Stimulated activated naive B cell treated with anti-CD40 and anti-IgM and Interleukin-4, amounts not matched to agents 10 μg/mL and 1 μg/mL and 100 μg/mL, for 72 hours (primary cell): ENCODE measurements around the gene MORN4.

Source experiments
- ATAC-seq, 2 donors: fragments of 150-1000 bp; cut with Tn5 transposase; replicated peaks; 2 replicates each; pipeline ENCODE4 v1.10.0; 2021; ENCODE audit warnings: moderate library complexity in 1 of 2
- DNase-seq: peaks from one replicate; pipeline ENCODE4 v3.0.0; 2021
- H3K27ac Mint-ChIP-seq: one replicate; pipeline ENCODE4 v1.8.0; 2022; ENCODE audit warnings: mild to moderate bottlenecking, mixed read lengths
- H3K27me3 Mint-ChIP-seq, 2 donors: one replicate each; pipeline ENCODE4 v1.8.0; 2022; ENCODE audit warnings: mixed read lengths in 2 of 2
- H3K36me3 Mint-ChIP-seq, 2 donors: one replicate each; pipeline ENCODE4 v1.8.0; 2022; ENCODE audit warnings: mixed read lengths in 2 of 2, mild to moderate bottlenecking in 1 of 2
- H3K4me1 Mint-ChIP-seq, 2 donors: one replicate each; pipeline ENCODE4 v1.8.0; 2022; ENCODE audit warnings: mixed read lengths in 2 of 2, mild to moderate bottlenecking in 1 of 2
- H3K4me3 Mint-ChIP-seq, 2 donors: one replicate each; pipeline ENCODE4 v1.8.0; 2022; ENCODE audit warnings: mild to moderate bottlenecking in 2 of 2, mixed read lengths in 2 of 2, moderate library complexity in 1 of 2
- H3K9me3 Mint-ChIP-seq, 2 donors: one replicate each; pipeline ENCODE4 v1.8.0; 2022; ENCODE audit warnings: mixed read lengths in 2 of 2, mild to moderate bottlenecking in 1 of 2

Gene MORN4

DNA sequence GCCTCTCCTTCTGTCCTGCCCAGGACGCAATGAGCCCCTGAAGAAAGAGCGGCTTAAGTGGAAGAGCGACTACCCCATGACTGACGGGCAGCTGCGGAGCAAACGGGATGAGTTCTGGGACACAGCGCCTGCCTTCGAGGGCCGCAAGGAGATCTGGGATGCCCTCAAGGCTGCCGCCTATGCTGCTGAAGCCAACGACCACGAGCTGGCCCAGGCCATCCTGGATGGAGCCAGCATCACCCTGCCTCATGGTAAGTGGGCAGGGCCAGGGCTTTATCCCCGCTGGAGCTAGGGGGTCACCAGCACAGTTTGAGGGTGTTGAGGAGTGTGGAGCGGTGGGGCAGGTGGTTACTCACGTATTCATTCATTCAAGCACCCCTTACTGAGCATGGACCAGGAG lies 65.4 kb downstream of the MORN4 start:
- H3K4me1 Mint-ChIP-seq, result peaks cover 0 to 2% of the 10 kb centered on the region in 2 donors
- H3K4me3 Mint-ChIP-seq, result no peak overlapping the region
- no peaks in the 10 kb centered on the region for H3K9me3 Mint-ChIP-seq
- ATAC-seq (no peak), DNase-seq (no peak)
- no peak overlapping the region for H3K27ac Mint-ChIP-seq
- peaks cover 0 to 2% of the 10 kb centered on the region in 2 donors for H3K27me3 Mint-ChIP-seq
- no peaks in the 10 kb centered on the region for H3K36me3 Mint-ChIP-seq

DNA sequence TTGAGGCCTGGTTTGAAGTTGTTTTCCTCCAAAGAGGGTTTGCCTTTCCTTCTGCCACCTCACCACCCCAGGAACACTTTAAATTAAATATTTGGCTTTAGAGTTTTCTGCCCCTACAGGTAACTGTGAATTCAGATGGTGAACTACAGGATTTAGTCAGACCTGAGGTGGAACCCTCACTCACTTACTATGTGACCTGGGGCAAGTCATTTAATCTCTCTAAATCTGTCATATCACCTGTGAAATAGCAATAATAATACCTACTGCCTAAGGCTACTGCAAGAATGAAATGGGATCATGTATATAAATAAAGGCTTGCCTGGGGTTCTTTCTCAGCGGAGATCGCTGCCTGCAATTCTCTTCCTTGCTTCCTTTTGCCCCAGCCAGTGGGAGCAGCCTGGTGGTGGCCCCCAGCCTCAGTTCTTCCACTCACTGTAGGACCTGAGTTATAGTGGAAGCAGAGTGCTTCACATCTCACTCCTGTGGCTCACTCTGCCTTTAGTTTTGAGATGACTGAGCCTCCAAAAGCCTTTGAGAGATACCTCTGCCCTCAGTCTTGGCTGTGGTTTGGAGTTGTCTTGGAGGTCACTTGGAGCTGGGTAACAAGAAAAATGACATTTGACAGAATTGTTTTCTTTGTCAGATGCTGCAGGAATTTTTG lies 66.8 kb downstream of the MORN4 start:
- Mint-ChIP-seq H3K4me3 (no peak overlapping the region), H3K9me3 (peaks cover 0 to 2% of the 10 kb centered on the region in 2 donors), H3K27ac (no peak overlapping the region), H3K27me3 (no peaks in the 10 kb centered on the region), H3K4me1 (no peaks in the 10 kb centered on the region), H3K36me3 (no peaks in the 10 kb centered on the region)
- ATAC-seq (no peak), DNase-seq (no peak)

DNA sequence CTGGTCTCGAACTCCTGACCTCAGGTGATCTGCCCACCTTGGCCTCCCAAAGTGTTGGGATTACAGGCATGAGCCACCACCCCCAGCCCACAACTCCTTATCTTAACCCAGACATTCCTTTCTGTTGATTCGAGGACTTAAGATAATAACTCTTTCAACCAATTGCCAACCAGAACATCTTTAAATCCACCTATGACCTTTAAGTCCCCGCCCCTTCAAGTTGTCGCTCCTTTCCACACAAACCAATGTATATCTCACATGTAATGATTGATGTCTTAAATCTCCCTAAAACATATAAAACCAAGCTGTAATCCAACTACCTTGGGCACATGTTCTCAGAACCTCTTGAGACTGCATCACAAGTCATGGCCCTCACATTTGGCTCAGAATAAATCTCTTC lies 68.5 kb downstream of the MORN4 start:
- peaks cover 0 to 2% of the 10 kb centered on the region in 2 donors for H3K9me3 Mint-ChIP-seq
- H3K27ac Mint-ChIP-seq, result no peak overlapping the region
- H3K4me1 Mint-ChIP-seq, result no peaks in the 10 kb centered on the region
- DNase-seq (no peak), ATAC-seq (no peak)
- H3K4me3 Mint-ChIP-seq, result no peak overlapping the region
- H3K27me3 Mint-ChIP-seq, result no peaks in the 10 kb centered on the region
- peaks cover 0 to 1% of the 10 kb centered on the region in 2 donors for H3K36me3 Mint-ChIP-seq
